ENCODE measurements around the gene RLBP1.

- TF ChIP-seq CTCF (conservative IDR thresholded peaks at IDR 0.05; ENCODE audit: low read length) (no peak), EZH2phosphoT487 (IDR thresholded peaks at IDR 0.05; ENCODE audit: borderline replicate concordance) (no peak)
These were observed 21.6 kb downstream of the RLBP1 start for GRCh38 chr15:89199746-89200145.
